ENCODE measurements around the gene SLC25A41.

SLC25A41 gene

DNA sequence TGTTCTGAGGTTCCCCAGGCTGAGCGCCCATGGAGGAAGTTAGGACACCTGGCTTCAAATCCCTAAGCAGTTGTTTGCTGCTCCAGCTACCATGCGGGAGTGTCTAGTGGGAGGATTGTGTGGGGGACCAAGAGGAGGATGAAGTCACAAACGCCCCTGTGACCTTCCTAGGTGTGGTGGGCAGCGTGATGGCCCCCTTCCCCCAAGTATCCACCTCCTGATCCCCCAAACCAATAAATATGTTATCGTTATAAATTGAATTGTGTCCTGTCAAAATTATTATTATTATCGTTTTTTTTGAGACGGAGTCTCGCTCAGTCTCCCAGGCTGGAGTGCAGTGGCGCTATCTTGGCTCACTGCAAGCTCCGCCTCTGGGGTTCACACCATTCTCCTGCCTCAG lies at the start of gene SLC25A41:
Gene SLC25A41, minus strand, starts transcription at position 101 of the 400 bp plus-strand sequence. Its CDS starts 70 bp downstream, at position 31.
- no peak for DNase-seq

DNA sequence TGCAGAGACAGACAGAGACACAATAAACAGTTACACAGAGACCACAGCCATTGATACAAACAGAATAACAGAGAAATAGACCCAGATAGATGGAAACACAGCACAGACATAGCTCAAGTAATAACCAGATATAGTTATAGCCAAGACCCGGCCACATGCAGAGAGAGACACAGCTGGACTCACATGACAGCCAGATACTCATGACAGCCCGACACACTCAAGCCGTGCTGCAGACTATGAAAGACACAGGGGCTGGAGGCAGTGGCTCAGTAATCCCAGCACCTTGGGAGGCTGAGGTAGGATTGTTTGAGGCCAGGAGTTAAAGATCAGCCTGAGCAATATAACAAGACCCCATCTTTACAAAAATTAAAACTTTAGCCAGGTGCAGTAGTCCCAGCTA lies 49.7 kb upstream of the SLC25A41 start:
- DNase-seq, result no peak

GRCh38 chr19:6482343-6482686 lies 48.8 kb upstream of the SLC25A41 start:
- DNase-seq, result no peak

GRCh38 chr19:6481541-6482342 lies 48.2 kb upstream of the SLC25A41 start, which contains the start of gene DENND1C:
Gene DENND1C (minus strand): TSS chr19:6481787. CDS start chr19:6481695, 92 bp downstream.
- no peak for DNase-seq

DNA sequence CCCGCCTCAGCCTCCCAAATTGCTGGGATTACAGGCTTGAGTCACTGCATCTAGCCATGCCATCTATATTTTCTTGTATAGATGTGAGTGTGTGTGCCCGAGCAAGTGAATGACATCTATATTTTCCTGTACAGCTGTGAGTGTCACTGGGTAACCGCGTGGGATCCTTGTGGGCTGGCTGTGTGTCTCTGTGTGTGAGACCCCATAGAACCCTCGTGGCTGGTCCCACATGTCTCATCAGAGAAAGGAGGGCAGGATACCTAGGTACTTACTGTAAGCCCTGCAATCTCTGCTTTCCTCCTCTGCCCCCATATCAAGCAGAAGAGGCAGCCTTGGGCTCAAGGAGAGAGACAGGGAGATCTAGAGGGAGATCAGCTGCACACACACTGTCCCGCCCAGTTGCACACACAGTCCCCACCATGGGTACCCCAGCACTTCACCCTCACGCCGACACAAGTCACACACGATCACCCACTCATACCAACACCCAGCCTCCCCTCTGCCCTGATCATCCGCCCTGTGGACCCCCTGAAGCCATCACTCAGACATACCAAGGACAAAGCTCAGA lies 47.4 kb upstream of the SLC25A41 start:
- no peak for DNase-seq

GRCh38 chr19:6479836-6480398 lies 46.4 kb upstream of the SLC25A41 start:
- no peak for DNase-seq

GRCh38 chr19:6478815-6479214 lies 45.3 kb upstream of the SLC25A41 start:
- DNase-seq, result no peak

DNA sequence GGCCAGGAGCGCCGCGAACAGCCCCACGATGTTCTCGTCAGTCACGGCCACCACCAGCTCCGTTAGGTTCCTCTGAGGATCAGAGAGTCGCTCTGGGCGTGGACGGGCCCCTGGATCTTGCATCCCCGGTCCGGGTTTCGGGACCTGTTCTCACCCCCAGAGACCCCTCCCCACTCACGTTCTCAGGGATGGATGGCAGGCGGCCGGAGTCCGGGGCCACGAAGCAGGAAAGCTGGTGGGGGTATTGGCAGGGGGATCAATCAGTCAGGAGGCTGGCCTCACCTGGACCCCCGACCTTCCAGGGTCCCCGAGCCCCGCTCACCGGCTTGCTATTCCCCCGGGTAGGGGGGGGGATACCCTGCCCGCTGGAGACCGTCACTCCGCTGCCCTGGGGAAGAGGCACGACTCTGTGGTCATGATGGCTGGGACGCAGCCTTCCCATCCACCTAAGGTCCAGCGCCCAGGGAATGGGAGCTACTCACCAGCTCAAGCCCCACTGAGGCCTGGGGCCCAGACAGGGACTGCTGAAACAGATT lies 43.4 kb upstream of the SLC25A41 start:
- DNase-seq, result no peak

- DNase-seq, result no peak
These were observed 42.8 kb upstream of the SLC25A41 start for GRCh38 chr19:6476155-6476895.

GRCh38 chr19:6475321-6476108 lies 42.0 kb upstream of the SLC25A41 start:
- DNase-seq, result no peak

GRCh38 chr19:6473647-6474046 lies 40.1 kb upstream of the SLC25A41 start:
- no peak for DNase-seq

- no peak for DNase-seq
These were observed 39.1 kb upstream of the SLC25A41 start for GRCh38 chr19:6472713-6473112.

- no peak for DNase-seq
These were observed 37.5 kb upstream of the SLC25A41 start for GRCh38 chr19:6471076-6471475.

DNA sequence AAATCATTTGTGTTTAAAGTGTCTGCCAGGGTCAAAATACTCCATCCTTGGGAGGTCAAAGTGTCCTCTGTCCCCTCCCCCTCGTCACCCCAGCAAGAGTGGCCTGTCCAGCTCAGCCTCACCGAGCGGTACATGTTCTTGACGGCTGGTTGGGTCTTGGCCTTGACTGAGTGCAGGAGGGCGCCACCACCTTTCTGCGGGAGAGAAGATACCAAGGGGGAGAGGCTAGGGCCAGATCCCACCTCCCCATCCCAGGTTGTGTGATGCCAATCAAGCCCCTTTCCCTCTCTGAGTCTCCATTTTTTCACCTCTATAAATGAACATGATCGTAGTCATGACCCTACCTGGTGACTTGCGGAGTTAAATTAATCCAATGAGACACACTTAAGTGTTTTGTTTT lies 36.6 kb upstream of the SLC25A41 start:
- DNase-seq, result no peak

DNA sequence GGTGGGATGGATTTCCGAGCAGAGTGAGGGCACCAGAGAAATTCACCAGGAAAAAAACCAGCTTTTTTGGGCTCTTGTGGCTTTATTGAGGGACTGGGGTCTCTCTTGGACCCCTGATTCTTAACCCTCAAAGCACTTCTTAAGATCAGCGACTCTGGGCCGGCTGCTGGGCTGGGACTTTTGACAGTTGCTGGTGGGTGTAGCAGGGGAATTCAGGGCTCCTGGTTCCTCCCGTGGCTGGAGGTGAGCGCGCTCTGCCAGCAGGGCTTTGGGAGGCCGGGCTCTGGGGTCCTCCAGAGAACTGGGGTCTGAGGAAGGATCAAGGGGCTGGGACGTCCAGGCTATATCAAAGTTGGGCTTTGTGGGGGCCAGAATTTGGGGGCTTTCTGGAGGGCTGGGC lies 33.8 kb upstream of the SLC25A41 start:
- no peak for DNase-seq

GRCh38 chr19:6466526-6467248 lies 33.1 kb upstream of the SLC25A41 start:
- no peak for DNase-seq

GRCh38 chr19:6465663-6466062 lies 32.1 kb upstream of the SLC25A41 start:
- DNase-seq, result no peak

- no peak for DNase-seq
These were observed 31.4 kb upstream of the SLC25A41 start for GRCh38 chr19:6465006-6465405.

DNA sequence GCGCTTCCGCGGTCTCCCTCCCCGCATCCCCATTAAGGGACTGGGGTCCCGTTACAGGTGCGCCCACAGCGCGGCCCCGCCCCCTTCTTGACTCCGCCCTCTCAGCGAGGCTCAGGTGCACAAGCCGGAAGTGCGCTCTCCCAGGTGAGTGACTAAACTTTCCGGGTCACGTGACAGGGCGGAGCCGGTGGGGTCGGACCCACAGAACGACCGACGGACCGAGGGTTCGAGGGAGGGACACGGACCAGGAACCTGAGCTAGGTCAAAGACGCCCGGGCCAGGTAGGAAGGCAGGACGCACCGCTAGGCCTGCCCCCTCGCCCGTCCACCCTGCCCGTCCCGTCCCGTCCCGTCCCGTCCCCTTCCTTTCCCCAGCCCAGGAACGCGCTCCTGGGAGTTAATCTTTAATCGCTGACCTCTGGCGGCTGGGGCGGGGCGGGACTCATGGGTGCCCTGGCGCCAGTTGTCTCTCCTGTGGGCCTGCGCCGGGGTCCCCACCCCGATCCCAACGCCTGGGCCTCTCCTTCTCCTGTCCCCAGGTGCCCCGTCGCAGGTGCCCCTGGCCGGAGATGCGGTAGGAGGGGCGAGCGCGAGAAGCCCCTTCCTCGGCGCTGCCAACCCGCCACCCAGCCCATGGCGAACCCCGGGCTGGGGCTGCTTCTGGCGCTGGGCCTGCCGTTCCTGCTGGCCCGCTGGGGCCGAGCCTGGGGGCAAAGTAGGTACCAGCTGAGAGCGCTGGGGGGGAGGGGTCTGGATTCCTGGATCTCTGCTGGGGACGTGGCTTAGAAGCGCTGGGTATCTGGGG lies 30.7 kb upstream of the SLC25A41 start, which contains the start of gene CRB3:
Gene CRB3, plus strand, starts transcription at position 202 of the 804 bp plus-strand sequence. Its CDS starts 431 bp downstream, at position 633.
- peak; percentile 66 for DNase-seq

DNA sequence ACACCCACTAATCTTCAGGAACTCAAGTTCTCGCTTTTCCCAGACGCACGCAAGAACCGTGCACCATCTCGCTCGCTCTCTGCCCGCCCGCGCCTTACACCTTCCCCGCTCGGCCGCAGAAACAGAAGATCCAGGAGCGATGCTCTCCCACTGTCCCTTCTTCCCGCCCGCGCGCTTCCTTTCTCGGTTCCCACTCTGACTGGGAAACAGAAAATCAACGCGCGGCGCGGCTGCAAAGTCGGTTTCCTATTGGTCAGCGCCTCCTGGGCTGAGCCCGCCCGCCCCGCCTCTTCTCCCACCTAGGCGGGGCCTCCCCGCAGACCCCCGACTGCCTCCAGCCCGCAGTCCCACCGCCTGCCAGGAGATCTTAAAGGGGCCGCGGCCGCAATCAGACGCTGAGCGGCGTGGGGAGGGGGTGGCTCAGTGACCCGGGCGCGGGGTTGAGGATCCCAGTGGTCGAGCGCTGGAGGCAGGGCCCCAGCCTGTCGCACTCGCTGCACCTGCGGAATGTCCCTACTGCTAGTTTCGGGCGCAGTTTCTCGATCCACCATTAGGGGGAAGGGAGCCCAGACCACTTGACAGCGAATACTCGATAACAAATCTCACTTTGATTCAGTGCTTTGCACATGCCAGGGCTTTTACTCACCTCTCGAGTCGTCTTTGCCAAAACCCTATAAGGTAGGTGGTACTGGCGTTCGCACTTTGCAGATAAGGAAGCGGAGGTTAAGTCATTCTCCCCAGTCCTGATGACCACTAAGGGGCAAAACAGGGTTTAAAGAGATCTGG lies 26.7 kb upstream of the SLC25A41 start:
- DNase-seq, result peak; percentile 93

Data from NCI-H2029 treated with DMSO at 0.1 percent for 48 hours (cell line).